HepG2 (cell line): Measurements from ENCODE around the gene RASGRP4. TPM values are rescaled to one million over a fixed set of nuclear protein-coding genes. Genes with fewer than 3 reads are reported as not detected.

Experiments used
- ATAC-seq: fragments of 200-7000 bp; cut with Tn5 transposase; 3 replicates; pipeline ENCODE4 v1.9.1; 2020; ENCODE audit warnings: mild to moderate bottlenecking, moderate library complexity
- BruUV-seq: library from RNA; stranded (reverse); fragments of 400-500 nt; replicated peaks from 2 replicates; lab custom pipeline; 2021; lab: Mats Ljungman, UMichigan
- CTCF ChIA-PET: fragments of 300-600 bp; formaldehyde crosslinking; extraction: SDS; loops from one replicate; lab custom pipeline; 2021; ENCODE audit warnings: low total read pairs, inconsistent platforms, low intra/inter-chr PET ratio; lab: Yijun Ruan, JAX
- POLR2A ChIA-PET: fragments of 350-600 bp; sonication (Branson Sonifier 250); formaldehyde crosslinking; loops from one replicate; lab custom pipeline; 2020; ENCODE audit warnings: antibody characterized with exemption, inconsistent platforms; lab: Yijun Ruan, JAX
- DNase-seq: peaks from one replicate; pipeline ENCODE4 v3.0.0-alpha.2; 2015; ENCODE audit warnings: low spot score
- FAIRE-seq: peaks from 3 replicates; lab custom pipeline; 2011; peaks lifted over from hg19 to GRCh38; lab: Jason Lieb, UNC
- H2AFZ ChIP-seq: one replicate; pipeline ENCODE4 v1.6.1; 2011; ENCODE audit warnings: low read length, inconsistent platforms
- H3K27ac ChIP-seq: fragments of 300-600 bp; 3 replicates; pipeline ENCODE4 v1.8.0; 2011; ENCODE audit warnings: mixed run types, mild to moderate bottlenecking, mixed read lengths, low read length, inconsistent platforms; ENCODE audit not compliant: insufficient read depth; ENCODE audit errors: extremely low read length
- H3K27me3 ChIP-seq, 2 experiments: fragments of 200-600 bp in 1 of 2; 2 replicates in 1 of 2; 3 replicates in 1 of 2; pipeline versions ENCODE4 v1.6.0 to v1.8.0; 2011; ENCODE audit warnings: low read length in 2 of 2, mild to moderate bottlenecking in 2 of 2, moderate library complexity in 2 of 2, inconsistent platforms in 1 of 2; ENCODE audit not compliant: insufficient read depth in 2 of 2, control insufficient read depth in 1 of 2
- H3K36me3 ChIP-seq, 2 experiments: fragments of 200-600 bp in 1 of 2; replicated peaks in 1 of 2; 2 replicates in 1 of 2; 3 replicates in 1 of 2; pipeline versions ENCODE4 v1.5.1 to v1.8.0; 2011; ENCODE audit warnings: low read length in 2 of 2, inconsistent platforms in 1 of 2; ENCODE audit not compliant: insufficient read depth in 2 of 2, control insufficient read depth in 1 of 2
- H3K4me1 ChIP-seq: 2 replicates; pipeline ENCODE4 v1.5.1; 2012; ENCODE audit warnings: low read length, inconsistent platforms; ENCODE audit not compliant: insufficient read depth
- H3K4me2 ChIP-seq: 2 replicates; pipeline ENCODE4 v1.6.0; 2011; ENCODE audit warnings: low read depth, low read length, inconsistent platforms
- H3K4me3 ChIP-seq, 3 experiments: fragments of 200-600 bp in 1 of 3; sonication (generic), shearing (Covaris generic) in 1 of 3; replicated peaks in 1 of 3; 2 replicates each; pipeline ENCODE4 v1.5.1; 2011 to 2016; ENCODE audit warnings: low read length in 3 of 3, inconsistent platforms in 2 of 3, low read depth in 2 of 3, mild to moderate bottlenecking in 2 of 3, control low read depth in 1 of 3, mixed read lengths in 1 of 3; ENCODE audit not compliant: insufficient read depth in 1 of 3
- H3K79me2 ChIP-seq: one replicate; pipeline ENCODE4 v1.6.1; 2011; ENCODE audit warnings: low read length, inconsistent platforms; ENCODE audit not compliant: insufficient read depth
- H3K9ac ChIP-seq: 2 replicates; pipeline ENCODE4 v1.6.0; 2011; ENCODE audit warnings: mild to moderate bottlenecking, low read depth, low read length, inconsistent platforms; ENCODE audit not compliant: insufficient read depth
- H3K9me3 ChIP-seq: 2 replicates; pipeline ENCODE4 v1.5.1; 2012; ENCODE audit warnings: mild to moderate bottlenecking, low read length
- H4K20me1 ChIP-seq: 2 replicates; pipeline ENCODE4 v1.6.0; 2011; ENCODE audit warnings: inconsistent platforms, mild to moderate bottlenecking, low read length, moderate library complexity; ENCODE audit not compliant: insufficient read depth
- ARHGAP35 ChIP-seq: sonication (generic); formaldehyde crosslinking; IDR thresholded peaks from 2 replicates; pipeline ENCODE4 v1.9.0; 2022; ENCODE audit warnings: mild to moderate bottlenecking, inconsistent platforms, moderate library complexity, missing genetic modification reagents, borderline replicate concordance
- ARID4A ChIP-seq: sonication (generic); formaldehyde crosslinking; IDR thresholded peaks from 2 replicates; pipeline ENCODE4 v1.5.0; 2020; ENCODE audit warnings: mild to moderate bottlenecking, missing genetic modification reagents, borderline replicate concordance
- CEBPB ChIP-seq: IDR thresholded peaks from 2 replicates; pipeline ENCODE4 v1.6.1; 2011; ENCODE audit warnings: low read depth, low read length, improper control_type of control experiment, borderline replicate concordance
- CENPX ChIP-seq: sonication (generic); formaldehyde crosslinking; IDR thresholded peaks from 2 replicates; pipeline ENCODE4 v1.9.0; 2021; ENCODE audit warnings: mild to moderate bottlenecking, missing genetic modification reagents, moderate library complexity
- MED8 ChIP-seq: sonication (generic); formaldehyde crosslinking; IDR thresholded peaks from 2 replicates; pipeline ENCODE4 v1.8.1; 2023; ENCODE audit warnings: mild to moderate bottlenecking, missing genetic modification reagents; ENCODE audit not compliant: insufficient replicate concordance
- NPAS2 ChIP-seq: sonication (generic); formaldehyde crosslinking; IDR thresholded peaks from 2 replicates; pipeline ENCODE4 v1.8.0; 2022; ENCODE audit warnings: mild to moderate bottlenecking, missing genetic modification reagents, borderline replicate concordance
- STAT6 ChIP-seq: sonication (generic); formaldehyde crosslinking; IDR thresholded peaks from 2 replicates; pipeline ENCODE4 v1.4.0; 2020; ENCODE audit warnings: missing genetic modification reagents, mild to moderate bottlenecking, borderline replicate concordance
- SUZ12 ChIP-seq: fragments of 150-350 bp; IDR thresholded peaks from 2 replicates; pipeline ENCODE4 v1.6.1; 2014; ENCODE audit warnings: low read depth, low read length
- UBTF ChIP-seq: sonication (generic); formaldehyde crosslinking; IDR thresholded peaks from 2 replicates; pipeline ENCODE4 v1.4.0; 2020; ENCODE audit warnings: mild to moderate bottlenecking, missing genetic modification reagents
- ZBTB46 ChIP-seq: sonication (generic); formaldehyde crosslinking; IDR thresholded peaks from 2 replicates; pipeline ENCODE4 v1.4.0; 2020; ENCODE audit warnings: mild to moderate bottlenecking, missing genetic modification reagents, borderline replicate concordance
- ZNF337 ChIP-seq: sonication (generic); formaldehyde crosslinking; IDR thresholded peaks from 2 replicates; pipeline ENCODE4 v1.5.1; 2020; ENCODE audit warnings: missing genetic modification reagents, low read depth, mild to moderate bottlenecking, borderline replicate concordance
- WGBS: methylation state at CpG from one replicate; pipeline ENCODE4 v1.1.6; 2017; ENCODE audit warnings: low lambda C conversion rate; 5-methylcytosine and 5-hydroxymethylcytosine counted together
- in situ Hi-C: cut with HindIII; loops from 2 replicates; pipeline ENCODE4 v1.10.0; 2017; ENCODE audit warnings: low pct_unique_long_range_greater_than_20kb; ENCODE audit not compliant: extremely low pct_ligation_motif_present
- intact Hi-C: fragments of 100-400 bp; cut with micrococcal nuclease; formaldehyde crosslinking; loops from one replicate; pipeline ENCODE4 v1.10.0; 2022; ENCODE audit not compliant: unreplicated experiment
- polyA plus RNA-seq, 8 experiments: library from polyadenylated mRNA; depleted of rRNA in 3 of 8; stranded (reverse) in 7 of 8; unstranded in 1 of 8; fragments of >200 nt; fragmentation: Illumina TruSeq in 4 of 8; extraction: Trizol in 4 of 8; gene quantifications; 2 replicates each; pipeline versions ENCODE4 v1.2.1 to v1.2.3, GENCODE V29; 2011 to 2016; ENCODE audit warnings: low read depth in 4 of 8, missing spikeins in 1 of 8, mixed read lengths in 1 of 8; ENCODE audit not compliant: insufficient read depth in 1 of 8
- total RNA-seq, 5 experiments: library from RNA; depleted of rRNA; stranded (reverse); fragments of >200 nt; fragmentation: Illumina TruSeq; extraction: Trizol; gene quantifications; 2 replicates each; pipeline ENCODE4 v1.2.3, GENCODE V29; 2016; ENCODE audit warnings: low read depth in 1 of 5

RASGRP4 gene
- total and polyA plus RNA-seq, 2 of the 13 experiments (the other 11 are each of a cell fraction or from before 2014, with no cell fraction given) = not detected

GRCh38 chr19:38399081-38399480, 26.9 kb downstream of the RASGRP4 start:
- H3K9me3 ChIP-seq = no peaks in the 10 kb centered on the region
- H3K4me3 ChIP-seq = no peak overlapping the region
- no peak for FAIRE-seq
- CTCF ChIA-PET = no interaction called here
- intact Hi-C loops = no loop called here
- in situ Hi-C loops = no loop called here
- no peak overlapping the region for H2AFZ ChIP-seq
- TF ChIP-seq MED8 (CRISPR knock-in tag) (no peak), ARID4A (CRISPR knock-in tag) (no peak), CENPX (CRISPR knock-in tag) (no peak), SUZ12 (no peak), ZNF337 (CRISPR knock-in tag) (no peak), CEBPB (no peak), ARHGAP35 (CRISPR knock-in tag) (no peak), UBTF (no peak), ZBTB46 (CRISPR knock-in tag) (no peak), NPAS2 (no peak), STAT6 (CRISPR knock-in tag) (no peak)
- peaks cover 6 to 42% of the 10 kb centered on the region in 2 experiments; a peak in 4 of 5 replicates for H3K27me3 ChIP-seq
- 0 out of 2 replicates have a peak, but pooled peaks cover 8% of the 10 kb centered on the region for H3K4me1 ChIP-seq
- DNase-seq = no peak
- no TSS peak for BruUV-seq
- no peaks in the 10 kb centered on the region for H4K20me1 ChIP-seq
- no peaks in the 10 kb centered on the region for H3K79me2 ChIP-seq
- POLR2A ChIA-PET = no interaction called here
- no peak overlapping the region for H3K9ac ChIP-seq
- no peaks in the 10 kb centered on the region for H3K36me3 ChIP-seq
- no peak for ATAC-seq
- no peak overlapping the region for H3K4me2 ChIP-seq
- 34% methylated on average over 7 of the region's 9 CpGs for WGBS
- H3K27ac ChIP-seq = no peak overlapping the region
